Kidney (tissue), 14 donors: Measurements from ENCODE around the gene CNOT2. TPM values are rescaled to one million over a fixed set of nuclear protein-coding genes. Genes with fewer than 3 reads are reported as not detected.

Experiments used
- DNase-seq, 5 donors: peaks; one replicate each; pipeline ENCODE4 v3.0.0-alpha.2; 2013 to 2020
- FAIRE-seq: peaks from 2 replicates; lab custom pipeline; 2012; peaks lifted over from hg19 to GRCh38; lab: Jason Lieb, UNC
- H3K27ac ChIP-seq, 2 donors: one replicate each; pipeline ENCODE4 v1.7.0; 2013; ENCODE audit warnings: low read depth in 2 of 2, low read length in 2 of 2, inconsistent platforms in 1 of 2
- H3K27me3 ChIP-seq: one replicate; pipeline ENCODE4 v1.7.1; 2013; ENCODE audit warnings: low read length, inconsistent platforms; ENCODE audit not compliant: control insufficient read depth, insufficient read depth
- H3K36me3 ChIP-seq, 3 donors: one replicate each; pipeline versions ENCODE4 v1.7.0 to v1.7.1; 2013; ENCODE audit warnings: low read length in 3 of 3, control low read depth in 1 of 3, inconsistent platforms in 1 of 3; ENCODE audit not compliant: insufficient read depth in 3 of 3, control insufficient read depth in 2 of 3
- H3K4me1 ChIP-seq, 3 donors: one replicate each; pipeline versions ENCODE4 v1.7.0 to v1.7.1; 2013; ENCODE audit warnings: low read length in 3 of 3, inconsistent platforms in 1 of 3, low read depth in 1 of 3; ENCODE audit not compliant: control insufficient read depth in 2 of 3, insufficient read depth in 2 of 3
- H3K4me3 ChIP-seq, 3 donors: one replicate each; pipeline versions ENCODE4 v1.7.0 to v1.8.1; 2013; ENCODE audit warnings: low read length in 3 of 3, control low read depth in 1 of 3, inconsistent platforms in 1 of 3
- H3K9ac ChIP-seq, 3 donors: one replicate each; pipeline versions ENCODE4 v1.7.0 to v1.7.1; 2013; ENCODE audit warnings: low read length in 3 of 3, control low read depth in 1 of 3, inconsistent platforms in 1 of 3
- H3K9me3 ChIP-seq, 3 donors: one replicate each; pipeline versions ENCODE4 v1.7.0 to v1.7.1; 2013; ENCODE audit warnings: low read length in 3 of 3, control low read depth in 1 of 3, inconsistent platforms in 1 of 3; ENCODE audit not compliant: control insufficient read depth in 2 of 3, insufficient read depth in 1 of 3
- intact Hi-C: fragments of 100-400 bp; cut with DNase I; formaldehyde crosslinking; loops from one replicate; pipeline ENCODE4 v1.11.1; 2022
- polyA plus RNA-seq: library from polyadenylated mRNA; stranded (reverse); fragments of 350-450 nt; fragmentation: Illumina TruSeq; extraction: RNeasy Lipid Tissue Mini Kit (QIAGEN cat#74804); gene quantifications from one replicate; pipeline ENCODE4 v1.2.3, GENCODE V29; 2014; ENCODE audit warnings: low read depth, low replicate concordance; ENCODE audit not compliant: insufficient read depth
- total RNA-seq: library from RNA; stranded (reverse); fragmentation: NEBNext Ultra II Directional; extraction: Animal tissue kit (Norgen Biotek cat#: 25700); gene quantifications from one replicate; pipeline ENCODE4 v1.2.1, GENCODE V29; 2021
- TF ChIP-seq, protein P1 (sequence below): IDR thresholded peaks from 3 replicates; pipeline ENCODE4 v1.5.1; 2012; ENCODE audit warnings: mild to moderate bottlenecking, moderate library complexity, borderline replicate concordance; ENCODE audit not compliant: insufficient read depth; ENCODE audit errors: extremely low read depth
- donor health status: control.
- donor health status: control.
- donor health status: control.
- donor health status: control.
- donor health status: control.
- donor health status: DM: yes; HTN: yes; CAD: no.
- donor health status: Normal renal cell carcinoma (clear cell type).

CNOT2 gene
- total and polyA plus RNA-seq, 2 donors from 2014 or later = 21.0 to 68.8 TPM

DNA sequence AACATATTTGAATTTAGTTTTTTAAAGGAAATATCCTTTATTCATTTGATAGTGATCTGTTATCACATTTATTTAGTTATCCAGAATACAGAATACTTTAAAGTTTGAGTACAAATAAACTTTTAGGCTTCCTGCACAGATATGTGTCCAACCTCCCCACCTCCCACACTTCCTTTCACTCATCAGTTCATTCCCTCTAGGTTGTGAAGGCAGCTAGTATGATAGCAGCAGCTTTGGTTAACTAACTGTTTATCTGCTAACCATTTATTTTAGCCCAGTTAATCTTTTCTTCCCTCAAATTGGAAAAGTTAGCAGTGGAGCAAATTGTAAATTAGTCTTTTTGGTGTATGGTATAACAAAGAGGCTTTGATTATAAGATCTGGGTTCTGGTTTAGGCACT, 35.7 kb downstream of the CNOT2 start:
- TF ChIP-seq, protein P1, sequence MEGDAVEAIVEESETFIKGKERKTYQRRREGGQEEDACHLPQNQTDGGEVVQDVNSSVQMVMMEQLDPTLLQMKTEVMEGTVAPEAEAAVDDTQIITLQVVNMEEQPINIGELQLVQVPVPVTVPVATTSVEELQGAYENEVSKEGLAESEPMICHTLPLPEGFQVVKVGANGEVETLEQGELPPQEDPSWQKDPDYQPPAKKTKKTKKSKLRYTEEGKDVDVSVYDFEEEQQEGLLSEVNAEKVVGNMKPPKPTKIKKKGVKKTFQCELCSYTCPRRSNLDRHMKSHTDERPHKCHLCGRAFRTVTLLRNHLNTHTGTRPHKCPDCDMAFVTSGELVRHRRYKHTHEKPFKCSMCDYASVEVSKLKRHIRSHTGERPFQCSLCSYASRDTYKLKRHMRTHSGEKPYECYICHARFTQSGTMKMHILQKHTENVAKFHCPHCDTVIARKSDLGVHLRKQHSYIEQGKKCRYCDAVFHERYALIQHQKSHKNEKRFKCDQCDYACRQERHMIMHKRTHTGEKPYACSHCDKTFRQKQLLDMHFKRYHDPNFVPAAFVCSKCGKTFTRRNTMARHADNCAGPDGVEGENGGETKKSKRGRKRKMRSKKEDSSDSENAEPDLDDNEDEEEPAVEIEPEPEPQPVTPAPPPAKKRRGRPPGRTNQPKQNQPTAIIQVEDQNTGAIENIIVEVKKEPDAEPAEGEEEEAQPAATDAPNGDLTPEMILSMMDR = no peak

DNA sequence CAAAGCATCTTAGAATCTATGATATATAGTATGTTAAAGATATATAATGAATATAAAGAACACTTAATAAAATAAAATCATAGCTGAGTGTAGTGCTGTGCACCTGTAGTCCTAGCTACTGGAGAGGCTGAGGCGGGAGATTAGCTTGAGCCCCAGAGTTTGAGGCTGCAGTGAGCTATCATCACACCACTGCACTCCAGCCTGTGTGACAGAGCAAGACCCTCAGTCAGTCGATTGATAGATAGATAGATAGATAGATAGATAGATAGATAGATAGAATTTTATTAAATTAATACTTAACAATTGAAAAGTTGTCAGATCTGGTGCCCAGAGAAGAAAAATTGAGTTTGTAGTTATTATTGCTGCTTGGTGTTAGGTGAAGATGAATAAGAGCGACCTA, 40.0 kb downstream of the CNOT2 start:
- intact Hi-C loops = no loop called here
- FAIRE-seq (no peak), DNase-seq (no peak)
- Histone ChIP-seq H3K9ac (no peak overlapping the region), H3K36me3 (peaks cover 0 to 3% (median 0%) of the 10 kb centered on the region in 3 donors), H3K9me3 (no peaks in the 10 kb centered on the region), H3K27ac (no peak overlapping the region), H3K4me1 (no peaks in the 10 kb centered on the region), H3K27me3 (no peaks in the 10 kb centered on the region), H3K4me3 (no peak overlapping the region)
- TF ChIP-seq, protein P1 = no peak

More for the DNA sequence above, 35.7 kb downstream of the CNOT2 start:
- H3K4me1 ChIP-seq = no peaks in the 10 kb centered on the region
- no peak overlapping the region for H3K9ac ChIP-seq
- no peak for FAIRE-seq
- no peaks in the 10 kb centered on the region for H3K9me3 ChIP-seq
- no peak overlapping the region for H3K27ac ChIP-seq
- no peak overlapping the region for H3K4me3 ChIP-seq
- DNase-seq = no peak
- H3K36me3 ChIP-seq = no peaks in the 10 kb centered on the region
- no peaks in the 10 kb centered on the region for H3K27me3 ChIP-seq
- intact Hi-C loops = no loop called here

DNA sequence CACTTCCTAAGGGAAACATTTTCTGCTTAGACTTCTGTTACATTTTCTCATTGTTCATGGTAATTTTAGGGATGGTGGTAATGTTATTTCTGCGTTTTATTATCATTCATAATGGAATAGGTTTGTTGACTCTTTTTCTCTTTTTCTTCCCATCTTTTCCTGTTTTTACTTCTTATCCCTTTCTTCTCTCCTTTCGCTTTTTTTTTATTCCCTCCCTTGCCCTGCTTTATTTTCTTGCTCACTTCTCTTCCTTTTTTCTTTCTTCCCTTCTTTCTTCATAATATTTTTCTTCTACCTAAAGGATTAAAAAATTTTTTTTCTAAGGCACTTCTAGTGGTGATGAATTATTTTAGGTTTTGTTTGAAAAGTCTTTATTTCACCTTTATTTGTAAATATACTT, 45.6 kb downstream of the CNOT2 start:
- DNase-seq (no peak), FAIRE-seq (no peak)
- intact Hi-C loops = no loop called here
- Histone ChIP-seq H3K4me1 (no peaks in the 10 kb centered on the region), H3K9me3 (no peaks in the 10 kb centered on the region), H3K27ac (no peak overlapping the region), H3K27me3 (no peaks in the 10 kb centered on the region), H3K9ac (no peak overlapping the region), H3K4me3 (no peak overlapping the region), H3K36me3 (peaks cover 0 to 6% (median 0%) of the 10 kb centered on the region in 3 donors)
- TF ChIP-seq, protein P1 = no peak

DNA sequence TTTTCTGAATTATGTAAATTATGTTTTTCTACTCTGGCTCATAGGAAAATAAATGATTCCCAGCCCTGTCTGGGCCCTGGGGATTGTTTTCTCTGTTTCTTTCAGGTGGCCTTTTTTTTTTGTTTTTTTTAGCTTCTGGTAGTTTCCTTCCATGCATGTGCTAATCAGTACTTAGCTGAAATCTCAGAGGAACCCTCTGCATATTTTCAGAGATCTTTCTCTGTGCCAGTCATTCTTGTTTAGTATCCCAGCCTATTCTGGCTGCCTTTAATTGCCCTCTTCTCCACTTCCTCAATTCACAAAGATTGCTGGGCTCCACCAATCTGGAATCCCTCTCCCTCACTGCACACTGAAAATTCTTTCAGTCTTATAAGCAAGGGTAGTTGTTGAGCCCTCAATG, 46.9 kb downstream of the CNOT2 start:
- no peak overlapping the region for H3K9ac ChIP-seq
- TF ChIP-seq, protein P1 = no peak
- H3K27ac ChIP-seq = no peak overlapping the region
- intact Hi-C loops = no loop called here
- DNase-seq = no peak
- H3K27me3 ChIP-seq = no peaks in the 10 kb centered on the region
- no peak overlapping the region for H3K4me3 ChIP-seq
- no peak for FAIRE-seq
- H3K36me3 ChIP-seq = peaks cover 0 to 9% (median 0%) of the 10 kb centered on the region in 3 donors
- H3K9me3 ChIP-seq = no peaks in the 10 kb centered on the region
- H3K4me1 ChIP-seq = no peaks in the 10 kb centered on the region
